ENCODE results near the gene OSBPL2.

Gene OSBPL2

DNA sequence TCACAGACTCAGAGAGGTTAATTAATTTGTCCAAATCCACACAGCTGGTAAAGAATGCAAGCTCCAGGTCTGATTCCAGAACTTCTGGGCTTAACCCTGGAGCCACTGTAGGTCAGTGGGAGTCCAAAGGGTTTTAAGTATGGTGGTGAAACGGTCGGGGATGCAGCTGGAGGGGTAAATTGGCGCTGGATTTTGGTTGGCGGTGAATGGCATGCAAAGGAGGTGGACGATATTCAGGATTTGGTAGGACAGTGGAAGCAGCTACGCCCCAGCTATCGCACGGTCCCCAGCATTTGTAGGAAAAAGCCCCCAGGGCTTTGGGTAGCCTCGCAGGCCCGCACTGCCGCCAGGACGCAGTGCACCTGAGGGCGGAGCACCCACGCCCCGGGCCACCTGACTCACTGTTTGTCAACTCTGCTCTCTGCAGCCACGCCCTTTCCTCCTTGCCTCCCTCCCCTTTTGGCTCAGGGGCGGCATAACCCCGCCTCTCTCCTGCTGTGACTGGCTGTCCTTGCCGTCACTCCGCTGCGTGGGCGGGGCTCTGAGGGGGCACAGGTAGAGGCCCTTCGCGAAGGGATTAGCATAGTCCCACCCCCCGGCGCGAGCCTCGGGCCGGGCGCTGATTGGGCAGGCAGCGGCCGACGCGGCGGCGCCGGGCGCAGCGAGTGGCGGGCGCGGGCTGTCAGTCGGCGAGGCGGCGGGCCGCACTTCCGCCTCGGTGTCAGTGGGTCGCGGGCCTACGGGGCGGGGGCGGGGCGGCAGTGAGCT is at the start of gene OSBPL2:
TSS of gene OSBPL2 (plus strand) at position 721 of the 768 bp plus-strand sequence. CDS start 17,664 bp downstream, outside the sequence.
- DNase-seq: peak; percentile 88

DNA sequence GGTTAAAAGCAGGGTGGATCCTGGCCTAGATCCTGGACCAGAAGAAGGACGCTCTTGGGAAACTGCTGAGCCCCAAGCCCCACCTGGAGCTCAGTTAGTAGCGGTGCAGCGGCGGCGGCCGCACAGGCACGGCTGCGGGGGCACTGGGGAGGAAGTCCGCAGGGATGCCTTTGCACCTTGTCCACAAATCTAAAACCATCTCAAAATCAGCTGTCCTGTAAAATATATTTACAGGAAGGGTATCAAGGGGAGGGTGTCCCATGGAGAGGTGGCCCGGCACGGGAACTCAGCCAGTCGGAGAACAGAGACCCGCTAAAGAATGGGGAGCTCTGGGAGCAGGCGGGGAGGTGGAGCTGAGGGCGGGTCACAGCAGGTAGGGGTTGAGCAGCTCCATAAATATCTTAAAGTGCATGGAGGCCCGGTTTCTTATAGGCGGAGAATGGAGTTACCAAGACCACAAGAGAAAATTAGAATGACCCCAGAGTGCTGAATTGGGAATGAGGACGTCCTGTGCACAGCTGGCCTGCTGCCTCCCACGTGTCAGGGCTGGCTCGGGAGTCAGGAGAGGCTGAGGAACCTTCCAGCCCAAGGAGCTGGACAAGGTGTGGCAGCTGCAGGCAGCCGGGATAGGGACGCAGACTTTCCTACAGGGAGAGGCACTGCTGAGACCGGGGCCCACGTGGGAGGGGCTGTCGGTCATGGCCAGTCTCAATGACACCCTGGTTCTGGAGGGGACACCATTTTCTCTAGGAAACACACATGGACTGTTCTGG is 47.5 kb upstream of the OSBPL2 start:
- DNase-seq: no peak

DNA sequence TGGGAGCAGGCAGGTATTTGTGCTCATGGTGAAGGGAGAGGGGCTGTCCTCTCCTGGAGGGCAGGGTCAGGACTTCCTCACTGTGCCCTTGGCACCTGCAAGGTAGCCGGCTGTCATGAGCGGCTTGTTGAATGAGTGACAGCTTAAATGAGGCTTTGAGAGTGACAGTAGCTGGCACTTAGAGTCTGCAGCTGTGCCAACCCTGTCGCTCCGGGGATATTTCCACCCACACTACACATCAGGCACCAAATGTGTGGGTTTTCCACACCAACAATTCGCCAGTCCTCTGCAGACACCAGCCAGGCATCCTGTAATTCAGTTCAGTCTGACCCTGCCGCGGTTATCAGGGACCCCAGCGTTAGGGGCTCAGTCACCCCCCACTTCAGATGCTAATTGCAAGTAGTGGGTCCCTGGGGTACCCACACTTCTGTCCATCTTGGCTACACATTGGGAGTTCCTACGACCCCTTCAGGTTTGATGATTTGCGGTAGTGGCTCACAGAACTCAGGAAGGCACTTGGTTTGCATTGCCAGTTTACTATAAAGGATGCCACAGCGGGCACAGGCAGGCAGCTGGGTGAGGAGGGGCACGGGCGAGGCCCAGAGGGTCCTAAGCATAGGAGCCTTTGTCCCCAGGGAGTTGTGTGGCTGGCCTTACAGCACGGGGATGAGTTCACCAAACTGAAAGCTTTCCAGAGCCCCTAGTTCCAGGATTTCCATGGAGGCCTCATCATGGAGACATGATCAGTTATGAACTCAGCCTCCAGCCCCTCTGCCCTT is 46.4 kb upstream of the OSBPL2 start:
- DNase-seq: no peak

DNA sequence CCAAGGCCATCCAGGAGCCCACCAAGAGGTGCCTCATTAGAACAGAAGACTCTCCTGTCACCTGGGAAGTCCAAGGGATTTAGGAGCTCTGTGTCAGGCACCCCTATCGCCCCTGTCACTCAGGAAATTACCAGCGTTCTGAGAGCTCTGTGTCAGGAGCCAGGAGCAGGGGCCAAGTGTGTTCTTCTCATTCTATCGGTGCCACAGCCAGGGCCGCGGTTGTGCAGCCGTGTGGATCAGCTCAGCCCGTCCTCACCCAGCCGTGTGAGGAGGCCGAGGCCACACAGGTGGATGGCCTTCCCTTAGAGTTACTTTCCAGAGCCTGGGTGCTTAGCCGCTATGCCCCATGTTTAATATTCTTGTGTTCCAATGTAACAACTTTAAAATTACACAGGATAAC is 45.7 kb upstream of the OSBPL2 start:
- DNase-seq: no peak

DNA sequence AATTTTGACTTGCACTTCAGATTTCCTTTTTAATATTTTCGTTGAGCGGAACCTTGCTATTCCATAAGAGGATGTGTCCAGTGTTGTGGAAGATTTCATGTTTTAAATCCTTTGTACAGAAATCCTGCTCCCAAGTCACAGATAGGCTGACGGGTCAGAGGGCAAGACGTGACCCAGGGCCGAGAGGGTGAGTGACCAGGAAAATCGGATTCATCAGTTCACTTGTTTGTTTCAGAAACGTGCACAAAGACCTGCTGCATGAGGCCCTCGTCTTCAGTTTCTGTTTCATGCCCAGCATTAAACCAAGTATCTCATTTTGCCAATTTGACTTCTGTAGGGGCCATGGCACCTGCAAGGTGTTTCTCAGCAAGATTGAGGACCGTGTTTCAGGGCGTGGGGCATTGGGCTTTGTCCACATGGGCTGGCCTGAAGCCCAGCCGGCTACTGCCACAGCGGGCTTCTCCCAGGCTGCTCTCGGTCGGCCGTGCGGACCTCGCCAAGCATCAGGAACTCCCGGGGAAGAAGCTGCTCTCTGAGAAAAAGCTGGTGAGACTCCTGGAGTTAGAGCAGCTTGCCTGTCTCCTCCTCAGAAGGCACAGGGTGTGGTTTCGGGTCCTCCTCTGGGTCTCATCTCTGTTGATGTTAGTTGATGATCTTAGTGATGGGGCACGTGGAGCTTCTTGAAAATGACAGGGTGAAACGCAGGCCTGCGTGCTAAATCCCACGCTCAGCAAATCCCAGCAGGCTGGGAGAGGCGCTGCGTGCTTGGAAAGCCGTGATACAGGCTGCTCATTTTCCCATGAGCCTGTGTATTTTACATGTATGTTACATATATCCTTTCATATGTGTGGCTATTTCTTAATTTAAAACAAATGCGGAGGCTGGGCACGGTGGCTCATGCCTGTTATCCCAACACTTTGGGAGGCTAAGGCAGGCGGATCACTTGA is 45.0 kb upstream of the OSBPL2 start:
- no peak for DNase-seq

DNA sequence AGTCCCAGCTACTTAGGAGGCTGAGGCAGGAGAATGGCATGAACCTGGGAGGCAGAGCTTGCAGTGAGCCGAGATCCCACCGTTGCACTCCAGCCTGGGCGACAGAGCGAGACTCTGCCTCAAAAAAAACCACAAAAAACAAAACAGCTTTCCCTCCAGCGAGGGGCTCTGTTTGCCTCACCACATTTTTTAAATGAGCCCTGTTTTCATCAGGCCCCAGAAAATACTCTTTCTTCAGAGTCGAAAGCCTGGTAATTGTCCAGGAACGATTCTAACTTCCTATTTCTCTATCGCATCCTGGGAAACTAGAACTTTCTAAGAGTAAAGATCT is 43.3 kb upstream of the OSBPL2 start:
- DNase-seq: no peak

DNA sequence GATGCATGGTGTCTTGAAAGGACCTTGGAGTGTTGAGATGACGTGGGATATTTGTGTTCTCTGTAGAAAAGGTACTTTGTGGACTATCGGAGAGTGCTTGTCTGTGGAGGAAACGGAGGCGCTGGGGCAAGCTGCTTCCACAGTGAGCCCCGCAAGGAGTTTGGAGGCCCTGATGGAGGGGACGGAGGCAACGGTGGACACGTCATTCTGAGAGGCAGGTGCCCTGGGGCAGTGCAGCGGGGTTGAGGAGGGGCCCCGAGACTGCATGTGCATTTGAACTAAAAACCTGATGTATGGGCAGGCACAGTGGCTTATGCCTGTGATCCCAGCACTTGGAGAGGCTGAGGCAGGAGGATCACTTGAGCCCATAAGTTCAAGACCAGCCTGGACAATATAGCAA is 42.6 kb upstream of the OSBPL2 start:
- DNase-seq: no peak

DNA sequence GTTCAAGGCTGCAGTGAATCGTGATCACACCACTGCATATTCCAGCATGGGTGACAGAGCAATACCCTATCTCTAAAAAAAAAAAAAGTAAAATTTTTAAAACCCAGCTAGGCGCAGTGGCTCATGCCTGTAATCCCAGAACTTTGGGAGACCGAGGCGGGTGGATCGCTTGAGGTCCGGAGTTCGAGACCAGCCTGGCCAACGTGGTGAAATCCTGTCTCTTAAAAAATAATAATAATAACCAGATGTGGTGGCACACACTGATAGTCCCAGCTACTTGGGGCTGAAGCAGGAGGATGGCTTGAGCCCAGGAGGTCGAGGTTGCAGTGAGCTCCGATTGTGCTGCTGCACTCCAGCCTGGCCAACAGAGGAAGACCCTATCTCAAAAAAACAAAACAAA is 42.0 kb upstream of the OSBPL2 start:
- no peak for DNase-seq

DNA sequence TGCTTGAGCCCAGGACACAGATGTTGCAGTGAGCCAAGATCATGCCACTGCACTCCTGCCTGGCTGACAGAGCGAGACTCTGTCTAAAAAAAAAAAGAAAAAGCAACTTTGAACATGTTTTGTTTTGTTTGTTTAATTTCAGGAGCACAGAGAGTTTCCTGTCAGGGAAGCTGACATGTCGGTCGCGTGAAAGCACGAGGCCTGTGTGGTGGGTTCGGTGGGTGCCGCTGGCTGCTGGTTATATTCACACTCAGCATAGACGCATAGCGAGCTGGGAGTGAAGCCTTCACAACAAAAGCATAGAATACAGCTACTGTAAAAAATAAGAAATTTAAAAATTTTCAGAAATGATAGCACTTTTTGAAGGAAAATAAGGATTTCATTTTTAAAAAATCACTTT is 41.0 kb upstream of the OSBPL2 start:
- DNase-seq: no peak

DNA sequence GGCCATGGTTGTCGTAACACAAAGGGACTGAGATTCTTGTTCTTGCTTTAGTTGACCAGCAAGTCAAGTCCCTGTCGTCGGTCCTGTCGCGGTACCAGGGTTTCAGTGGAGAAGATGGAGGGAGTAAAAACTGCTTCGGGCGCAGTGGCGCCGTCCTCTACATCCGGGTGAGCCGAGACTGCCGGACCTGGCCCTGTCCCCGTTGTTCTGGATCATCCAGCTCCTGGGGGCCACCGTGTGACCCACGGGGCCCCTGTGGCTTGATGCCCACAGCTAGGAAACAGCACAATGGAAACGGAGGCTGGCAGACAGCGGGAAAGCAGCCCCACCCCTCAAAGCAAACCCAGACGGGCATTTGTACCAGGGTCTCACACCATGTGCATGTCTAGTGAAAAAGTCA is 40.5 kb upstream of the OSBPL2 start:
- no peak for DNase-seq

DNA sequence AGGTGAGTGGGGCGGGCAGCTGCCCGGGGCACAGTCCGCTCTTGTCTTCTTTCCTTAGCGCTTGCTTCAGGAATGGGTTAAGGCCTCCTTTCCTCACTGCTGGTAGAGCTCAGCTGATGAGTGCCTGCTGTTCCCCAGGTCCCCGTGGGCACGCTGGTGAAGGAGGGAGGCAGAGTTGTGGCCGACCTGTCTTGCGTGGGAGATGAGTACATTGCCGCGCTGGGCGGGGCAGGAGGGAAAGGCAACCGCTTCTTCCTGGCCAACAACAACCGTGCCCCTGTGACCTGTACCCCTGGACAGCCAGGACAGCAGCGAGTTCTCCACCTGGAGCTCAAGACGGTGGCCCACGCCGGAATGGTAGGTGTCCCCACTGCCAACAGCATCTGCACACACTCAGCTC is 39.8 kb upstream of the OSBPL2 start:
- no peak for DNase-seq

DNA sequence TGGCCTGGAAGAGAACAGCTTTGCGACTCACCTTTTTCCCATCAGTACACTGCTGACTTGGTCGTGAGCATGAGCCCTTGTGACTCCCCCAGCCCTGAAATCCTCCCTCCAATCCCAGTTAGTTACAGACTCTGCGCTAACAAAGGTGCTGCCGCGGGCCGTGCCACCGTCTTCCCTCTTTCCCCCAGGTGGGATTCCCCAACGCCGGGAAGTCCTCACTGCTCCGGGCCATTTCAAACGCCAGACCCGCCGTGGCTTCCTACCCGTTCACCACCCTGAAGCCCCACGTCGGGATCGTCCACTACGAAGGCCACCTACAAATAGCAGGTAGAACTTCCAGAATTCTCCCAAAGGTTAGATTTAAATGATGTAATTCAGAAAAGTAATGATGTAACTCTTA is 39.4 kb upstream of the OSBPL2 start:
- DNase-seq: no peak

DNA sequence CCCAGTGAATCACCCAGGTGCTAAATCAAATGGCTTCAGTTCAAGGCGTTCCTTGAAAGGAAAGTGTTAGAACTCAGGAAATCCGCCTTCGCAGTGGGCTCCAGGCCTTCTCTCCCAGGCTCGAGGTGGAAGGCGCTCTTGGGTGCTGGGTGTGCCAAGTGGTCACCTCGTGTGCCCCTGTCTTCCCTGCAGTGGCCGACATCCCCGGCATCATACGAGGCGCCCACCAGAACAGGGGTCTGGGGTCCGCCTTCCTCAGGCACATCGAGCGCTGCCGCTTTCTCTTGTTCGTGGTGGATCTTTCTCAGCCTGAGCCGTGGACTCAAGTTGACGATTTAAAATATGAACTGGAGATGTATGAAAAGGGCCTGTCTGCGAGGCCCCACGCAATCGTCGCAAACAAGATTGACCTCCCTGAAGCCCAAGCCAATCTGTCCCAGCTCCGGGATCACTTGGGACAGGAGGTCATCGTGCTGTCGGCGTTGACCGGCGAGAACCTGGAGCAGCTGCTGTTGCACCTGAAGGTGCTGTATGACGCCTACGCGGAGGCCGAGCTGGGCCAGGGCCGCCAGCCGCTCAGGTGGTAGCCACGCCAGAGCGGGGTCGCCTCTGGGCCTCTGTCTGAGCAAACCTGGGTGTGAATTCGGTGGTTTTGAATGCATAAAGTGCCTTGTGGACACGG is 37.7 kb upstream of the OSBPL2 start:
- DNase-seq: no peak

DNA sequence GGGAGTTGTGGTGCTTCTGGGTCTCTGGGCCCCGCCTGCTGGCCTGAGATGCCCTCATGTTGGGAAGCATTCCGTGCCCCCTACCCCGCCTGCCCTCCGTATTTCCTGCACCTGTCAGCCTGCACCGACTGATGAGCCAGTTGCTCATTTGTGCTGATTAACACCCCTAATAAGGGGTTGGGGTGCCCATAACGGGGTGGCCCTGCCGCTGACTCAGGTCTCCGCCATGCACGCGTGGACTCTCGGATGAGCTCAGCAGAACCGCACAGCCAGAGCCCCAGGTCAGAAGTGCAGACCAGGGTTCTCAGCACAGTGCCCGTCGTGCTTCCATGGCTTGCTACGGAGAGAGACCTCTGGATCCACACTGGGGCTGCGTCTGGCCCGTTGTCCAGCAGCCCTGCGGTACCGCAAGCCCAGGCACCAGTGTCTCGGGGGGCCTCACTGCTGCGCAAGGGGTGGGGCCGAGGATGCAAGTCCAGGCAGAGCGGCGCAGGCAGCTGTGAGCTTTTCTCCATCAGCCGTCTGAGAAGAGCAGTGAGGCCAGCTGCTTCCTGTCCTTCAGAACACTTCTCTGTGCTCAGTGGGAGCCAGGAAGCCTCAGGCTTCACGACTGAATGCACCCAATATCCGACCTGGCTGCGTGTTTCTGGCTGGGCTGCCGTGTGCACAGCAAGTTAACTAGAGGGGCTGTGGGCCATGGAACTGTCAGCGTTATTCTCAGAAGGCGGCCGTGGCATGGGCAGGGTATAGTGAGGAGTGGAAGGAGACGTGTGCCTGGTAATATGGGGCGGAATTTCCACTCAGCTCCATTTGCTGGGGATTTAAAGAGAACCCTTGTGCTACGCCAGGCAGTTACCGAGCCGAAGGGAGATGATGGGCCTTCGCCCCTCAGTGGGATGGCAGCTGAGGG is 36.9 kb upstream of the OSBPL2 start:
- DNase-seq: no peak

DNA sequence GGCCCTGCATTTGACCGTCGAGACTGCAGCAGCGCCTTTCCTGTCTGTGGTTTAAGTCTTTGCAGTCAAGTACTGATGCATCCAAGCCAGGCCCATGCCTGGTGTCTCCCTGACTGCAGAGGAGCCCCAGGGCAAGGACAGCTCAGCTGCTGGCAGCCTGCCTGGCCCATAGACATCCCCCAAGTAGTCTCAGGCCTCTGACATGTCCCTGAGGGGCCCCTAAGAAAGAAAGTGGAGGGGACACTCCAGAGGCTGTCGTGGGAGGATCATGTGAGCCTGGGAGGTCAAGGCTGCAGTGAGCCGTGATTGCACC is 36.3 kb upstream of the OSBPL2 start:
- no peak for DNase-seq

DNA sequence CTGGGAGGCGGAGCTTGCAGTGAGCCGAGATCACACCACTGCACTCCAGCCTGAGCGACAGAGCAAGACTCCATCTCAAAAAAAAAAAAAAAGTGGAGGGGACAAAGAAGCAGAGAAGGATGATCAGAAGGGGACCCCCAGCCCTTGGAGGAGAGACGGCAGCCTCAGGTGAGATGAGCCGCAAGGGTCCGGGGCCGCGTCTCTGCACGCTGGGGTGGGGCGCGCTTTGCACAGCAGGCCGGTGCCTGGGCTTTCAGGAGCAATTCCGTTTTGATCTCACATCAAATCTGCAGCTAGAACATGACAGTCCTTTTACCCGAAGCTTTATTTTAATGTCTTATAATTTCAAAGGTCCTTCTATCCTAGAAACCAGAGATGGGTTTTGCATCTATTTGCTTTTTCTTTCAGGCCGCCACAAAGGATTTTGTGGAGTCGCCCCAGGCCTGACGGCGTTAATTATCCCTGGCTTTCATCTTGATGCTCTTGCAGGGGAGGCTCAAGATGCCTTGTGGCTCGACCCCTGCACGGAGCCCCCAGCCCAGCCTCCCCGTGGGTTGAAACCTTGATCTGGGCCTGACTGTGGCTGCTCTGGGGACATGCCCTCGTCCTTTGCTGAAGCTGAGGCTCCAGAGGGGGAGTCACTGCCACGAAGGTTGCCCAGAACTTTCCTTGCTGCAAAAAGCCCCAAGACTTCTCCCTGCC is 35.5 kb upstream of the OSBPL2 start:
- no peak for DNase-seq

DNA sequence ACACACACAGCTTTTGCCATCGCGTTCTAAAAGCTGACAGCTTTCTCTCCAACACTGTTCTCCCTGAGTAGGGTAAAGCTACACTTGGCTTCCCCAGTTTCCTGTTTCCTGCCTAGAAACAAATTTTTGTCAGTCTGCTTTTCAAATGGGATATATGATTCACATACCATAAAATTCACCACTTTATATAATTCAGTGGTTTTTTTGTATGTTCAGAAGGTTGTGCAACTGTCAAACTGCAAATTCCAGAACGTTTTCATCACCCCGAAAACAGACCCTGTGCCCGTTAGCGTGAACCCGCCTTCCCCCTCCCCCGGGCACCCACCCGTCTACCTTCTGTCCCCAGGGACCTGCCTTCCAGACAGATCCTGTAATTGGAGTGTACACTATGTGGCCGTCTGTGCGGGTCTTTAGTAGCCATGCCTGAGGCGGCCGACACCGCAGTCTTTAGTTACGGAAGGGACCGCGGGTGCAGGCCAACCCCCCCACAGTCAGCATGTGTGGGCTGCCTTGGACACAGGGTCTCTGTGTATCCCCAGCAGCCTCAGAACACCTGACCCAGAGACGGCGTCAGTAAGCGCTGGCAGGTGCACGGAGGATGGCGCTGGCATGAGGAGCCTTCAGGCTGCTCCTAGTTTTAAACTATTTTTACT is 34.8 kb upstream of the OSBPL2 start:
- DNase-seq: no peak

DNA sequence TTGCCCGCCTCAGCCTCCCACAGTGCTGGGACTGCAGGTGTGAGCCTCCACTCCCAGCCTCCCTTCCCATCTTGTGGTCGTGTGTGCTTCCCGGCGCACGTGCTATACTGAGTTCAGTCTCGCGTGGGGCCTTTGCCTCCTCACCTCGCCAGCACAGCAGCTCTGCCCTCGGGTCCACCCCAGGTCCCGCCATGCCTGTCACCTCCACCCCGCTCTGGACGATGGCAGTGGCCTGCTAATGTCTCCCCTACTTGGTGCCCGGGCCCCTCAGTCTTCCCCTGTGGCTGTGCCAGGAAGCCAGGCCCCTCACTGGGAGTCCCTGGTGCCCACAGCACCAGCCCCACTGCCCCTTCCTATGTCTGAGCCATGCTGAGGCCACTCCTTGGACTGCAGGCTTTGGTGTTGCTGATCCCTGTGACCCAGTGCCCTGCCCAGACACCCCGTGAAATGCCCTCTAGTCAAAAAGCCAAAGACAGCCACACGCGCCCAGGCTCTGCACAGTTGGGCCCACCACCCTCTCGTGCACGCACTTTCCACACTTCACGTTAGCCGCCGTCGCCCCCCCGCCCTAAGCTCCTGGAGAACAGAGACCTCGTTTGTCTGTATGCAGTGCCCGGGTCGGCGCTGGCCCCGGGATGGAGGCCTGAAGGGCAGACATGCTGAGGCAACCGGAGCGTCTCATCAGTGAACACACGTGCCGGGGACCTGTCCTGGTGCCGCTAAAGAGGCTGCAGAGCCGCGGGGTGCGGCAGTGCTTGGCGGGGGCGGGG is 32.5 kb upstream of the OSBPL2 start:
- no peak for DNase-seq

DNA sequence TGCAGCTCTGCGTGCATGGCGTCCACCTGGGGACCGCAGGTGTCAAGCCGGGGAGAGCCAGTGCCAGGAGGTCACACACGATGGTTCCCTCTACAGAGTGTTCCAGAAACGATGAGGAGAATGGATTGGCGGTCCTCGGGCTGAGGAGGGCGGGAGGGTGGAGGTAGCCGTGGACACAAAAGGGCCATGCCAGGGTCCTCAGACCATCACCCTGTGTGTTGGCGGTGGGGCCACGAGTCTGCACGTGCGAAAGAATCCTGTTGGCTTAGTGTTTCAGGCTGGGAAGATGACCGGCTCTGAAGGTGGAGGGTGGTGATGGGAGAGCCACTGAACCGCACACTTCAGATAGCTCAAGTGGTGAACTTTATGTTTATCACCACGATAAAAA is 31.9 kb upstream of the OSBPL2 start:
- no peak for DNase-seq
